Measurements from ENCODE around the gene DCHS2. TPM values are rescaled to one million over a fixed set of nuclear protein-coding genes. Genes with fewer than 3 reads are reported as not detected.

DCHS2 gene
- total RNA-seq, 4 donors from 2014 or later, result 0.26 to 0.93 (median 0.58) TPM

DNA sequence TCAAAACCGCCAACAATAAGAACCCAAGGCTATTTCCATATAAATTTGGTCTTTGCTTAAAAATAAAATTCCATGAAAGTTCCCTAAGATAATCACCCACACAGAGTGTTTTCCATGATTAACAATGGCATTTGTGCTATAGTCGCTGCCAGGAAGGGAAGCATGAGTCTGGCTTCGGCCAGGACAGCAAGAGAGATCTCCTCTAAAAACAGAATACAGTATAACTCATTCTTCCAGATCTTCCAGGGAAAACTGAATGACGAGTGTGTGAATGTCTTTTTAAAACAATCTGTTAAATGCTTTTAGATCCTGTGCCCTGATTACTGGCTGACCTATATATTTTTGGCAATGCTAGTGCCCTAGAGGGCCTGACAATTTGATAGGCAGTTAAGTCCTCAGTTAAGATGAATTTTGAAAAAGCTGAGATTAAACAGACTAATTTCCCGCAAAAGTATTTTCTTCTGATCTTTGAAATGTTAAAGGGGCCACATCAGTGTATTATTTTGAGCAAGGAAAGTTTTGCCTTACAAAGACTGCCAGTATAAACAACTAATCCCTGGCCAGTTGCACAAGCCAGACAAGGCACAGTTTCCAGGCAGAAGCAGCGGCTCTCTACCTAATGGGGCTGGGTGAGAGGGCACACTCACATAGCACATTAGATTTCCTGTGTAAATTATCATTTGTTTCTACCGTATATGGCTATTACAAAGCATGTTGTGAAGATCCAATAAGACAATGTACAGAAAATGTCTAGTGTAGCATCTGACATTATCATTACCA lies 127.3 kb downstream of the DCHS2 start:
- Histone ChIP-seq H3K27ac (peak overlapping the region; percentile 13), H3K27me3 (no peaks in the 10 kb centered on the region), H3K4me3 (no peak overlapping the region), H3K9me3 (no peaks in the 10 kb centered on the region), H3K4me1 (peaks cover 23% of the 10 kb centered on the region), H3K36me3 (no peaks in the 10 kb centered on the region)
- no peak for DNase-seq (ENCODE audit: low spot score in 2 of 2)
- TF ChIP-seq CTCF (IDR thresholded peaks at IDR 0.05) (no peak), POLR2A (IDR thresholded peaks at IDR 0.05) (no peak), EP300 (IDR thresholded peaks at IDR 0.05) (no peak), POLR2AphosphoS5 (IDR thresholded peaks at IDR 0.05) (no peak)
- WGBS, result 34% methylated on average over 7 of the region's 7 CpGs

DNA sequence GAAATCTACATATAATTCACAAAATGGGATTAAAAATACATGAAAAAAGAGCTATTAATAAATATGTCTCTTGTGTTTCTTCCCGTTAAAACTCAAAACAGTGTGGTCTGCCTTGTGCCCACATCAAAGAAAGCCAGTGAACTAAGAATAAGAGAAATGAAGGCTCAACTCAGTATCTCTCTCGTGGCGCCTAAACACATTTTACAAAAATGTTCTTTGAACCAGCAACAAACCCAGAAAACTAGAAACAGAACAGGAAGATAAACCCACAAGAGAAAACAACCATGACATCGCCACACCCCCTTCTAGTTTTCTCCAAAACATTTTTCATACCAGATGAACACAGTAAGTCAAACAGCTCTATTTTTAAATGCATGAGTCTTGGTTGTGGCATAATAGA lies 130.1 kb downstream of the DCHS2 start:
- WGBS, result 47% methylated on average over 4 of the region's 4 CpGs

DNA sequence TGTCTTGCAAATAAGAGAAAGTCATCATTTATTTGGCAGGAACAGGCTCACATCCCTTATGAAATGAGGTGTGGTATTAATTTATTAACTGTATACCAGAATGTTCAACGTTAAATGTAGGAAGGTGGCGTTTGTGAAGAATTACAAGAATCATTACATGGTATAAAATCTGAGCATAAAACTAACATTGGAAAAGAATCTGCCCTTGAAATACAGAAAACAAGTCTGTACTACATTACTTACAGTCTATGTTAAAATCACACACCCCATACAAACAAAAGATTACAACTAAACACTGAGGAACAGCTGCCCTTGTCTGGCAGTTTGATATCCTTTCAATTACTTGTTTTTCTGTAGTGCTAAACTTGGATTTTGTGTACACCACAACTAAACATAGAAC lies 131.1 kb downstream of the DCHS2 start:
- no peaks in the 10 kb centered on the region for H3K27me3 ChIP-seq
- no peak overlapping the region for H3K27ac ChIP-seq
- H3K9me3 ChIP-seq, result no peaks in the 10 kb centered on the region
- WGBS, result 53% methylated on average over 2 of the region's 2 CpGs
- peaks cover 13% of the 10 kb centered on the region for H3K4me1 ChIP-seq
- H3K4me3 ChIP-seq, result no peak overlapping the region
- no peaks in the 10 kb centered on the region for H3K36me3 ChIP-seq
- DNase-seq (ENCODE audit: low spot score in 2 of 2), result no peak
- TF ChIP-seq POLR2A (IDR thresholded peaks at IDR 0.05), result no peak
- TF ChIP-seq CTCF (IDR thresholded peaks at IDR 0.05), result no peak
- no peak for TF ChIP-seq EP300 (IDR thresholded peaks at IDR 0.05)
- TF ChIP-seq POLR2AphosphoS5 (IDR thresholded peaks at IDR 0.05), result no peak

More for the DNA sequence above, 130.1 kb downstream of the DCHS2 start:
- Histone ChIP-seq H3K4me3 (no peak overlapping the region), H3K36me3 (no peaks in the 10 kb centered on the region), H3K9me3 (no peaks in the 10 kb centered on the region), H3K27me3 (no peaks in the 10 kb centered on the region), H3K4me1 (peaks cover 13% of the 10 kb centered on the region), H3K27ac (no peak overlapping the region)
- no peak for DNase-seq (ENCODE audit: low spot score in 2 of 2)
- no peak for TF ChIP-seq CTCF (IDR thresholded peaks at IDR 0.05)
- TF ChIP-seq POLR2AphosphoS5 (IDR thresholded peaks at IDR 0.05), result no peak
- TF ChIP-seq EP300 (IDR thresholded peaks at IDR 0.05), result no peak
- TF ChIP-seq POLR2A (IDR thresholded peaks at IDR 0.05), result no peak

DNA sequence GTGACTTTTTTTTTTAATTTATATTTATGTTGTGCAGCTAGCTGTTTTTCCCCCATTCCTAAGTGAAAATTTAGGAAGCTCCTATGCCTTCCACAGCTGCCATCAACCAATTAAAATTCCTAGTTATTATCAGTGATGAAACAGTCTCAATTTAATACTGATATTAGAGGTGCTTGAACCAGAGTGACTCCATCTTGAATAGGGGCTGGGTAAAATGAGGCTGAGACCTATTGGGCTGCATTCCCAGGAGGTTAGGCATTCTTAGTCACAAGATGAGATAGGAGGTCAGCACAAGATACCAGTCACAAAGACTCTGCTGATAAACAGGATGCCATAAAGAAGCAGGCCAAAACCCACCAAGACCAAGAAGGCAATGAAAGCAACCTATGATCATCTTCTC lies 136.7 kb downstream of the DCHS2 start:
- Histone ChIP-seq H3K9me3 (no peaks in the 10 kb centered on the region), H3K36me3 (no peaks in the 10 kb centered on the region), H3K4me1 (no peaks in the 10 kb centered on the region), H3K4me3 (no peak overlapping the region), H3K27ac (no peak overlapping the region), H3K27me3 (peaks cover 3% of the 10 kb centered on the region)
- TF ChIP-seq EP300 (IDR thresholded peaks at IDR 0.05) (no peak), POLR2A (IDR thresholded peaks at IDR 0.05) (no peak), POLR2AphosphoS5 (IDR thresholded peaks at IDR 0.05) (no peak), CTCF (IDR thresholded peaks at IDR 0.05) (no peak)
- no peak for DNase-seq (ENCODE audit: low spot score in 2 of 2)

- H3K27ac ChIP-seq, result no peak overlapping the region
- WGBS, result 70% methylated on average over 2 of the region's 2 CpGs
- peaks cover 3% of the 10 kb centered on the region for H3K27me3 ChIP-seq
- no peak for DNase-seq (ENCODE audit: low spot score in 2 of 2)
- TF ChIP-seq EP300 (IDR thresholded peaks at IDR 0.05), result no peak
- TF ChIP-seq CTCF (IDR thresholded peaks at IDR 0.05), result peak in 1 of 2 donors; percentile 8
- no peak for TF ChIP-seq POLR2A (IDR thresholded peaks at IDR 0.05)
- TF ChIP-seq POLR2AphosphoS5 (IDR thresholded peaks at IDR 0.05), result no peak
- no peaks in the 10 kb centered on the region for H3K36me3 ChIP-seq
- H3K9me3 ChIP-seq, result no peaks in the 10 kb centered on the region
- H3K4me1 ChIP-seq, result no peaks in the 10 kb centered on the region
- H3K4me3 ChIP-seq, result no peak overlapping the region
Observed at GRCh38 chr4:154349829-154350228, 141.8 kb downstream of the DCHS2 start.

Measured in suprapubic skin (tissue), 4 donors.